ENCODE data around the gene NOSTRIN. TPM values are rescaled to one million over a fixed set of nuclear protein-coding genes. Genes with fewer than 3 reads are reported as not detected.

The NOSTRIN gene
- total RNA-seq, 2 donors from 2014 or later = 14.9 to 56.1 TPM

GRCh38 chr2:168910330-168910729, 107.9 kb downstream of the NOSTRIN start:
- no peaks in the 10 kb centered on the region for H3K36me3 ChIP-seq
- H3K4me1 ChIP-seq (replicated peaks) = no peaks in the 10 kb centered on the region
- WGBS = 85% methylated on average over 5 of the region's 5 CpGs
- no peak for DNase-seq (ENCODE audit: low spot score)
- H3K9me3 ChIP-seq = no peaks in the 10 kb centered on the region
- no peak for TF ChIP-seq POLR2AphosphoS5 (IDR thresholded peaks at IDR 0.05)
- TF ChIP-seq POLR2A (IDR thresholded peaks at IDR 0.05) = no peak
- TF ChIP-seq CTCF (IDR thresholded peaks at IDR 0.05) = no peak
- no peak overlapping the region for H3K27ac ChIP-seq
- H3K4me3 ChIP-seq = no peak overlapping the region
- intact Hi-C loops (cut with DNase I) = no loop called here
- H3K27me3 ChIP-seq (replicated peaks; ENCODE audit: insufficient read depth) = no peaks in the 10 kb centered on the region

DNA sequence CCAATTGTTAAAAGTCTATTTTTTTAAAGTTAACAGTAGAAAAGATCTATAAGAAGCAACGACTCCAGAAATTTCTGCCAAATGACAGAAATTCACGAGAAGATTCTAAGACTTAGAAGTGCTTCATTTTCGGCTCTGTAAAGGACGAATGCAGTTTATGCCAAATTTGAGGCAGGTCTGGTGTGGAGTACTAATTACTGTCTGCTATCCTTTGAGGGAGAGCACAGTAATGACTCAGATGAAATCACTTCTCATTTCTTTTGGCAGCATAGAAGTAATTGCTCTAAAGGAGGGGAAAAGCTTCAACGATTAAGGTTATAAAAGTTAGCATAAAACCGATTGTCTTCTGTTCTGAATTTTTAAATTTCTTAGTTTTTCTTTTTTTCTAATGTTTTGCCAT, 110.0 kb downstream of the NOSTRIN start:
- no peak for DNase-seq (ENCODE audit: low spot score)
- Histone ChIP-seq H3K4me1 (replicated peaks) (no peaks in the 10 kb centered on the region), H3K27ac (no peak overlapping the region), H3K27me3 (replicated peaks; ENCODE audit: insufficient read depth) (no peaks in the 10 kb centered on the region), H3K4me3 (no peak overlapping the region), H3K36me3 (no peaks in the 10 kb centered on the region), H3K9me3 (no peaks in the 10 kb centered on the region)
- TF ChIP-seq POLR2AphosphoS5 (IDR thresholded peaks at IDR 0.05) (no peak), POLR2A (IDR thresholded peaks at IDR 0.05) (no peak), CTCF (IDR thresholded peaks at IDR 0.05) (no peak)
- whole genome bisulfite sequencing = 29% methylated on average over 6 of the region's 6 CpGs
- intact Hi-C loops (cut with DNase I) = no loop called here

GRCh38 chr2:168912901-168913369, 110.5 kb downstream of the NOSTRIN start:
- 14% methylated on average over 21 of the region's 21 CpGs for WGBS
- Histone ChIP-seq H3K9me3 (no peaks in the 10 kb centered on the region), H3K27ac (no peak overlapping the region), H3K4me1 (replicated peaks) (no peaks in the 10 kb centered on the region), H3K4me3 (no peak overlapping the region), H3K36me3 (no peaks in the 10 kb centered on the region), H3K27me3 (replicated peaks; ENCODE audit: insufficient read depth) (no peaks in the 10 kb centered on the region)
- DNase-seq (ENCODE audit: low spot score) = no peak
- TF ChIP-seq CTCF (IDR thresholded peaks at IDR 0.05) = no peak
- intact Hi-C loops (cut with DNase I) = no loop called here

- Histone ChIP-seq H3K27me3 (replicated peaks; ENCODE audit: insufficient read depth) (no peaks in the 10 kb centered on the region), H3K36me3 (no peaks in the 10 kb centered on the region), H3K27ac (no peak overlapping the region), H3K4me1 (replicated peaks) (no peaks in the 10 kb centered on the region), H3K4me3 (no peak overlapping the region), H3K9me3 (no peaks in the 10 kb centered on the region)
- no peak for DNase-seq (ENCODE audit: low spot score)
- intact Hi-C loops (cut with DNase I) = no loop called here
- 84% methylated on average over 4 of the region's 4 CpGs for WGBS
- TF ChIP-seq POLR2A (IDR thresholded peaks at IDR 0.05) = no peak
- no peak for TF ChIP-seq POLR2AphosphoS5 (IDR thresholded peaks at IDR 0.05)
- no peak for TF ChIP-seq CTCF (IDR thresholded peaks at IDR 0.05)
These were observed 111.1 kb downstream of the NOSTRIN start for GRCh38 chr2:168913495-168913894.

Other genes starting within 250 kb of the NOSTRIN start
- 1 to 10 TPM in 1 of 2 donors, under 1 TPM in 1; 0.91 to 2.2 TPM for gene SPC25, start 87.8 kb downstream of the NOSTRIN start, total RNA-seq
- gene G6PC2, start 98.7 kb downstream of the NOSTRIN start, total RNA-seq = not detected
- gene ABCB11, start 228.7 kb downstream of the NOSTRIN start, total RNA-seq = 1 to 10 TPM in 1 of 2 donors, not detected in 1; 1.2 TPM

Data from prostate gland (tissue), 2 donors.